Measurements from ENCODE around the gene ASIC3.

- TF ChIP-seq EZH2 (IDR thresholded peaks at IDR 0.05; ENCODE audit: insufficient read depth, poor library complexity, severe bottlenecking) (no peak), EZH2phosphoT487 (IDR thresholded peaks at IDR 0.05; ENCODE audit: insufficient read depth, low read depth) (no peak)
Measured at GRCh38 chr7:151064993-151065392, 16.7 kb downstream of the ASIC3 start.

Measured in GM23248 (cell line).